HG02885 (cell line): ENCODE results near the gene APPL1.
"Not testable (repeated sequence)": the region's sequence is repeated elsewhere in the genome, so short reads cannot be mapped to it uniquely, and the experiment has no call there.

Experiments used
- ATAC-seq: cut with Tn5 transposase; IDR thresholded peaks from one replicate; pipeline ENCODE4 v1.9.1; 2021; ENCODE audit warnings: mild to moderate bottlenecking; ENCODE audit not compliant: unreplicated experiment, poor library complexity

Gene APPL1

GRCh38 chr3:57268416-57268815 lies 40.9 kb downstream of the APPL1 start:
- no peak for ATAC-seq

- no peak for ATAC-seq
Measured at GRCh38 chr3:57274845-57275244, 47.3 kb downstream of the APPL1 start.

GRCh38 chr3:57275393-57275792 lies 47.9 kb downstream of the APPL1 start:
- ATAC-seq: no peak

- ATAC-seq: no peak
Measured at GRCh38 chr3:57278237-57278636, 50.7 kb downstream of the APPL1 start.

GRCh38 chr3:57279685-57280084 lies 52.2 kb downstream of the APPL1 start:
- ATAC-seq: no peak

GRCh38 chr3:57281715-57282114 lies 54.2 kb downstream of the APPL1 start:
- no peak for ATAC-seq

GRCh38 chr3:57283334-57283733 lies 55.8 kb downstream of the APPL1 start:
- no peak for ATAC-seq

GRCh38 chr3:57287205-57287604 lies 59.7 kb downstream of the APPL1 start:
- ATAC-seq: no peak

GRCh38 chr3:57288403-57288802 lies 60.9 kb downstream of the APPL1 start:
- ATAC-seq: no peak

GRCh38 chr3:57292159-57292896 lies 64.8 kb downstream of the APPL1 start, which contains the start of gene ASB14:
Gene ASB14, minus strand, starts transcription at chr3:57292685. Its CDS starts 652 bp downstream, at chr3:57292033.
- ATAC-seq: no peak

GRCh38 chr3:57292897-57293526 lies 65.5 kb downstream of the APPL1 start:
- ATAC-seq: no peak

- no peak for ATAC-seq
Measured at GRCh38 chr3:57298041-57298440, 70.5 kb downstream of the APPL1 start.

- ATAC-seq: not testable (repeated sequence)
Measured at GRCh38 chr3:57303520-57303919, 76.0 kb downstream of the APPL1 start.

GRCh38 chr3:57309769-57310360 lies 82.3 kb downstream of the APPL1 start:
- ATAC-seq: no peak

- no peak for ATAC-seq
Measured at GRCh38 chr3:57314204-57314603, 86.7 kb downstream of the APPL1 start.
